NCI-H2029 (cell line): ENCODE results near the gene ZNF581.

ENCODE experiments used
- DNase-seq: peaks from one replicate; lab custom pipeline; 2025; lab: John Stamatoyannopoulos, UW

Gene ZNF581

GRCh38 chr19:55666343-55667005, 23.0 kb downstream of the ZNF581 start:
- DNase-seq, result no peak

- no peak for DNase-seq
These were observed 23.5 kb downstream of the ZNF581 start for GRCh38 chr19:55667006-55667381.

- DNase-seq, result no peak
These were observed 24.1 kb downstream of the ZNF581 start for GRCh38 chr19:55667511-55667910.

GRCh38 chr19:55667958-55668357, 24.5 kb downstream of the ZNF581 start:
- DNase-seq, result no peak

GRCh38 chr19:55668603-55669348, 25.3 kb downstream of the ZNF581 start:
- DNase-seq, result no peak

GRCh38 chr19:55669418-55670279, 26.2 kb downstream of the ZNF581 start:
- DNase-seq, result no peak

- DNase-seq, result no peak
These were observed 27.0 kb downstream of the ZNF581 start for GRCh38 chr19:55670280-55671053.

GRCh38 chr19:55671054-55671378, 27.6 kb downstream of the ZNF581 start:
- DNase-seq, result no peak

GRCh38 chr19:55672418-55672817, 29.0 kb downstream of the ZNF581 start:
- no peak for DNase-seq

GRCh38 chr19:55673465-55673864, 30.0 kb downstream of the ZNF581 start:
- no peak for DNase-seq

GRCh38 chr19:55673889-55674288, 30.4 kb downstream of the ZNF581 start:
- DNase-seq, result no peak

- DNase-seq, result no peak
These were observed 31.0 kb downstream of the ZNF581 start for GRCh38 chr19:55674459-55674840.

GRCh38 chr19:55674841-55675660, 31.6 kb downstream of the ZNF581 start, which contains the start of gene EPN1:
Gene EPN1 (plus strand): TSS chr19:55675226. CDS start chr19:55678628, 3,402 bp downstream.
- peak; percentile 96 for DNase-seq

- DNase-seq, result no peak
These were observed 32.4 kb downstream of the ZNF581 start for GRCh38 chr19:55675661-55676354.

GRCh38 chr19:55676383-55676782, 32.9 kb downstream of the ZNF581 start:
- DNase-seq, result no peak

- no peak for DNase-seq
These were observed 33.5 kb downstream of the ZNF581 start for GRCh38 chr19:55676889-55677505.

GRCh38 chr19:55677572-55678028, 34.2 kb downstream of the ZNF581 start:
- no peak for DNase-seq

- no peak for DNase-seq
These were observed 34.7 kb downstream of the ZNF581 start for GRCh38 chr19:55678121-55678671.
